GM12872 (cell line): ENCODE results near the gene FMN1.

ENCODE experiments used
- CTCF ChIP-seq: IDR thresholded peaks from 3 replicates; pipeline ENCODE4 v1.5.1; 2011; ENCODE audit warnings: low read depth, mild to moderate bottlenecking, low read length, moderate library complexity; ENCODE audit not compliant: insufficient read depth

The FMN1 gene

GRCh38 chr15:33089878-33090757, 104.4 kb downstream of the FMN1 start:
- no peak for TF ChIP-seq CTCF

GRCh38 chr15:33089165-33089877, 105.2 kb downstream of the FMN1 start:
- no peak for TF ChIP-seq CTCF

GRCh38 chr15:33086500-33087121, 107.9 kb downstream of the FMN1 start:
- TF ChIP-seq CTCF = peak; percentile 55

- no peak for TF ChIP-seq CTCF
These were observed 109.9 kb downstream of the FMN1 start for GRCh38 chr15:33084661-33085060.

- TF ChIP-seq CTCF = no peak
These were observed 111.1 kb downstream of the FMN1 start for GRCh38 chr15:33083232-33084081.

GRCh38 chr15:33080006-33080405, 114.5 kb downstream of the FMN1 start:
- TF ChIP-seq CTCF = no peak

- TF ChIP-seq CTCF = no peak
These were observed 115.9 kb downstream of the FMN1 start for GRCh38 chr15:33078607-33079006.
